Measurements from ENCODE around the gene SNCAIP. TPM values are rescaled to one million over a fixed set of nuclear protein-coding genes. Genes with fewer than 3 reads are reported as not detected.

SNCAIP gene
- total and polyA plus RNA-seq, 7 donors: 0.18 to 0.87 (median 0.38) TPM

GRCh38 chr5:122368510-122369251 lies 56.6 kb downstream of the SNCAIP start:
- H3K9me3 ChIP-seq: no peaks in the 10 kb centered on the region
- no peak overlapping the region for H3K27ac ChIP-seq
- no peaks in the 10 kb centered on the region for H3K36me3 ChIP-seq (ENCODE audit: insufficient read depth in 1 of 2, low read depth in 1 of 2)
- ATAC-seq: no peak
- no peak for DNase-seq
- TF ChIP-seq CTCF (IDR thresholded peaks at IDR 0.05): no peak
- intact Hi-C loops (cut with DNase I): no loop called here
- WGBS, 3 donors: 83 to 87% (median 86%) methylated on average over 5 of the region's 5 CpGs
- no peak overlapping the region for H3K4me3 ChIP-seq
- H3K4me1 ChIP-seq: no peaks in the 10 kb centered on the region
- no peaks in the 10 kb centered on the region for H3K27me3 ChIP-seq (ENCODE audit: insufficient read depth in 3 of 3, low read length in 2 of 3)

GRCh38 chr5:122369253-122369815 lies 57.3 kb downstream of the SNCAIP start:
- Histone ChIP-seq H3K9me3 (no peaks in the 10 kb centered on the region), H3K27me3 (ENCODE audit: insufficient read depth in 3 of 3, low read length in 2 of 3) (no peaks in the 10 kb centered on the region), H3K4me3 (no peak overlapping the region), H3K27ac (no peak overlapping the region), H3K4me1 (no peaks in the 10 kb centered on the region), H3K36me3 (ENCODE audit: insufficient read depth in 1 of 2, low read depth in 1 of 2) (no peaks in the 10 kb centered on the region)
- DNase-seq: no peak
- intact Hi-C loops (cut with DNase I): no loop called here
- ATAC-seq: no peak
- no peak for TF ChIP-seq CTCF (IDR thresholded peaks at IDR 0.05)
- WGBS, 3 donors: 79 to 87% (median 79%) methylated on average over 4 of the region's 4 CpGs

GRCh38 chr5:122371511-122372151 lies 59.6 kb downstream of the SNCAIP start:
- no peaks in the 10 kb centered on the region for H3K27me3 ChIP-seq (ENCODE audit: insufficient read depth in 3 of 3, low read length in 2 of 3)
- DNase-seq: no peak
- no peak overlapping the region for H3K27ac ChIP-seq
- no peak for TF ChIP-seq CTCF (IDR thresholded peaks at IDR 0.05)
- no peaks in the 10 kb centered on the region for H3K36me3 ChIP-seq (ENCODE audit: insufficient read depth in 1 of 2, low read depth in 1 of 2)
- H3K4me1 ChIP-seq: no peaks in the 10 kb centered on the region
- no peak for ATAC-seq
- intact Hi-C loops (cut with DNase I): no loop called here
- WGBS, 3 donors: 80 to 83% (median 81%) methylated on average over 2 of the region's 2 CpGs
- H3K9me3 ChIP-seq: no peaks in the 10 kb centered on the region
- H3K4me3 ChIP-seq: no peak overlapping the region

GRCh38 chr5:122374110-122374509 lies 62.1 kb downstream of the SNCAIP start:
- H3K4me1 ChIP-seq: no peaks in the 10 kb centered on the region
- ATAC-seq: no peak
- intact Hi-C loops (cut with DNase I): no loop called here

More at GRCh38 chr5:122374110-122374509, 62.1 kb downstream of the SNCAIP start:
- H3K36me3 ChIP-seq (ENCODE audit: insufficient read depth in 1 of 2, low read depth in 1 of 2): no peaks in the 10 kb centered on the region
- H3K9me3 ChIP-seq: no peaks in the 10 kb centered on the region
- no peak overlapping the region for H3K27ac ChIP-seq
- DNase-seq: no peak
- TF ChIP-seq CTCF (IDR thresholded peaks at IDR 0.05): no peak
- no peaks in the 10 kb centered on the region for H3K27me3 ChIP-seq (ENCODE audit: insufficient read depth in 3 of 3, low read length in 2 of 3)
- H3K4me3 ChIP-seq: no peak overlapping the region
